ENCODE data around the gene RRAS2. TPM values are rescaled to one million over a fixed set of nuclear protein-coding genes. Genes with fewer than 3 reads are reported as not detected.

RRAS2 gene
- total RNA-seq, 3 donors from 2014 or later (not counting 1 experiment from before 2014, with no cell fraction given), result 62.1 to 86.7 (median 69.6) TPM

DNA sequence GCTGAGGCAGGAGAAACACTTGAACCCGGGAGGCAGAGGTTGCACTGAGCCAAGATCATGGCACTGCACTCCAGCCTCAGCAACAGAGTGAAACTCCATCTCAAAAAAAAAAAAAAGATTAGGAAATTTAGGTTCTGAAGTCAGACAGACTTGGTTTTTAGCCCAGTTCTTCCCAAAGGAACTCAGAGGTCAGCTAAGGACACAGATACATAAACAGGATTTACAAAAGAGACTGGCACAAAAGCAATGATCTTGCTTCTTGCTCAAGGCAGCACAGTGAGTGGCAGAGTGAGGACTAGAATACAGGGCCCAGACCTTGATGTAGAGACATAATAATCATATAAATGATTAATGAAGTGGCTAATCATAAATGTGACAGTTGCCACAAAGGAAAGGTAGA lies 25.4 kb upstream of the RRAS2 start:
- H3K36me3 Mint-ChIP-seq, result no peaks in the 10 kb centered on the region
- WGBS (ENCODE audit: insufficient coverage), result 88% methylated on average over 1 of the region's 1 CpG
- ATAC-seq (no peak), DNase-seq (no peak)
- Histone ChIP-seq H3K4me3 (ENCODE audit: low read length) (no peak overlapping the region), H3K9me3 (ENCODE audit: control insufficient read depth, insufficient read depth, low read length) (no peaks in the 10 kb centered on the region), H3K27ac (ENCODE audit: low read length) (no peak overlapping the region), H3K27me3 (ENCODE audit: control insufficient read depth, insufficient read depth, low read length) (no peaks in the 10 kb centered on the region), H3K4me1 (ENCODE audit: control insufficient read depth, insufficient read depth, low read length) (peaks cover 6% of the 10 kb centered on the region), H3K36me3 (ENCODE audit: control insufficient read depth, insufficient read depth, low read length) (no peaks in the 10 kb centered on the region)
- H3K27me3 Mint-ChIP-seq (ENCODE audit: low read depth in 2 of 2), result peaks cover 0 to 6% of the 10 kb centered on the region in 2 donors
- peaks cover 7 to 31% of the 10 kb centered on the region in 2 donors for H3K4me1 Mint-ChIP-seq
- H3K9me3 Mint-ChIP-seq, result no peaks in the 10 kb centered on the region
- H3K27ac Mint-ChIP-seq, result no peak overlapping the region
- H3K4me3 Mint-ChIP-seq, result no peak overlapping the region
- intact Hi-C loops (cut with micrococcal nuclease), result no loop called here
- TF ChIP-seq, protein P1, sequence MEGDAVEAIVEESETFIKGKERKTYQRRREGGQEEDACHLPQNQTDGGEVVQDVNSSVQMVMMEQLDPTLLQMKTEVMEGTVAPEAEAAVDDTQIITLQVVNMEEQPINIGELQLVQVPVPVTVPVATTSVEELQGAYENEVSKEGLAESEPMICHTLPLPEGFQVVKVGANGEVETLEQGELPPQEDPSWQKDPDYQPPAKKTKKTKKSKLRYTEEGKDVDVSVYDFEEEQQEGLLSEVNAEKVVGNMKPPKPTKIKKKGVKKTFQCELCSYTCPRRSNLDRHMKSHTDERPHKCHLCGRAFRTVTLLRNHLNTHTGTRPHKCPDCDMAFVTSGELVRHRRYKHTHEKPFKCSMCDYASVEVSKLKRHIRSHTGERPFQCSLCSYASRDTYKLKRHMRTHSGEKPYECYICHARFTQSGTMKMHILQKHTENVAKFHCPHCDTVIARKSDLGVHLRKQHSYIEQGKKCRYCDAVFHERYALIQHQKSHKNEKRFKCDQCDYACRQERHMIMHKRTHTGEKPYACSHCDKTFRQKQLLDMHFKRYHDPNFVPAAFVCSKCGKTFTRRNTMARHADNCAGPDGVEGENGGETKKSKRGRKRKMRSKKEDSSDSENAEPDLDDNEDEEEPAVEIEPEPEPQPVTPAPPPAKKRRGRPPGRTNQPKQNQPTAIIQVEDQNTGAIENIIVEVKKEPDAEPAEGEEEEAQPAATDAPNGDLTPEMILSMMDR (IDR thresholded peaks at IDR 0.05), result no peak

DNA sequence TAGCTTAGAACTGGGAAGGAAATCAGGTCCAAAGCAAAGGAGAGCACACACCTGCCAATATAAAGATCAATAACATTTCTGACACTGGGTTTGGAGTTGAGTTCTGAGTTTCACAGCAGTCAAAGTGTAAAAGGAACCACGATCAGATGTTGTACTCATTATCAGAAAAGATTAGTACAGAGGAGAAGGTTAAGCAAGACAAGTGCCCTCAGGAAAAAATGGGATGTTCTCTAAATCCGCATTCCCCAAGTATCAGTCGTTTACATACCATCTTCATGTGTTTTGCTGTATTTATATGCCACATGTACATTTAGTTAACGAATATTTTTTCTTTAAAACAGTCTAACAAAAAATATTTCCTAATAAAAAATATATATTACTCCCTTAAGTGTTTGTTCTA lies 23.0 kb upstream of the RRAS2 start:
- 98% methylated on average over 3 of the region's 4 CpGs for WGBS (ENCODE audit: insufficient coverage)
- Histone ChIP-seq H3K36me3 (ENCODE audit: control insufficient read depth, insufficient read depth, low read length) (no peaks in the 10 kb centered on the region), H3K27me3 (ENCODE audit: control insufficient read depth, insufficient read depth, low read length) (no peaks in the 10 kb centered on the region), H3K27ac (ENCODE audit: low read length) (no peak overlapping the region), H3K4me3 (ENCODE audit: low read length) (no peak overlapping the region), H3K4me1 (ENCODE audit: control insufficient read depth, insufficient read depth, low read length) (peaks cover 6% of the 10 kb centered on the region), H3K9me3 (ENCODE audit: control insufficient read depth, insufficient read depth, low read length) (no peaks in the 10 kb centered on the region)
- Mint-ChIP-seq H3K9me3 (no peaks in the 10 kb centered on the region), H3K4me1 (peaks cover 7 to 22% of the 10 kb centered on the region in 2 donors), H3K27me3 (ENCODE audit: low read depth in 2 of 2) (peaks cover 6 to 12% of the 10 kb centered on the region in 2 donors), H3K36me3 (no peaks in the 10 kb centered on the region), H3K27ac (no peak overlapping the region), H3K4me3 (no peak overlapping the region)
- DNase-seq, result no peak
- intact Hi-C loops (cut with micrococcal nuclease), result no loop called here
- ATAC-seq, result no peak
- TF ChIP-seq, protein P1 (IDR thresholded peaks at IDR 0.05), result no peak

DNA sequence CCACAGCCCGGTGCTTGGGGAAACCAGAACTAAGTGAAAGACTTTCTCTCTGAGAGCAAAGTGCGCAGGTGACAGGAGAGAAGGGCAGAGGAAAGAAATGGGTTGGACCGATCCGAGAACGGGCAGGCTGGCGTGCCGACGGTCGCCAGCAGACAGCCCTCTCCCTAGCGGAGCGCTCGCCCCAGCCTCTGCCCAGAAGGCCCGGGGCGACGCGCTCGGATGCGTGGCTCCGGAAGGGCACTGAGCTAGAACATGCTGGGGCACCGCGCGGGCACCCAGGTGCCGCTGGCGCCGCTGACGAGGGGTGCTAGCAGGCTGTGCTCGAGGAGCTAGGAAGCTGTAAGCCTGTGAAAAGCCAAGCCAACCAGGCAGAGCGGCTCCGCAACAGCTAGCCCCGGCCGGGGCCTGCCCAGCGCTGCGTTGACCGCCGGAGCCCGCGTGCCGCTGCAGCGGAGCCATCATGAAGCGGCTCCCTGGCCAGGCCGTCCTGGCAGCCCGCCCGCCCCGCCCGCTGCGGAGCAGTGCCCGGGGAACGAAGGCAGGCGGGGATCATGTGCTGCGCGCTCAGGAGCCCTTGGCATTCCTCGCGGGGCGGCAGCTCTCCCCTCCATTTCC lies 22.1 kb upstream of the RRAS2 start:
- WGBS (ENCODE audit: insufficient coverage), result 1% methylated on average over 53 of the region's 54 CpGs
- Mint-ChIP-seq H3K4me1 (peaks cover 7 to 19% of the 10 kb centered on the region in 2 donors), H3K9me3 (no peaks in the 10 kb centered on the region), H3K27ac (peak overlapping the region in 1 of 2 donors; percentile 82), H3K4me3 (peak overlapping the region; percentile 89), H3K27me3 (ENCODE audit: low read depth in 2 of 2) (peaks cover 6 to 12% of the 10 kb centered on the region in 2 donors), H3K36me3 (no peaks in the 10 kb centered on the region)
- H3K36me3 ChIP-seq (ENCODE audit: control insufficient read depth, insufficient read depth, low read length), result no peaks in the 10 kb centered on the region
- intact Hi-C loops (cut with micrococcal nuclease), result no loop called here
- ATAC-seq, result peak; percentile 83 to 91 (median 86)
- TF ChIP-seq, protein P1 (IDR thresholded peaks at IDR 0.05), result no peak
- H3K27me3 ChIP-seq (ENCODE audit: control insufficient read depth, insufficient read depth, low read length), result no peaks in the 10 kb centered on the region
- DNase-seq, result peak; percentile 42 to 66
- no peaks in the 10 kb centered on the region for H3K9me3 ChIP-seq (ENCODE audit: control insufficient read depth, insufficient read depth, low read length)
- H3K27ac ChIP-seq (ENCODE audit: low read length), result peak overlapping the region; percentile 20
- peaks cover 6% of the 10 kb centered on the region for H3K4me1 ChIP-seq (ENCODE audit: control insufficient read depth, insufficient read depth, low read length)
- peak overlapping the region; percentile 28 for H3K4me3 ChIP-seq (ENCODE audit: low read length)
